GM19239 (cell line): ENCODE results near the gene INHBB.
"Not testable (repeated sequence)": the region's sequence is repeated elsewhere in the genome, so short reads cannot be mapped to it uniquely, and the experiment has no call there.

Experiments
- DNase-seq: peaks from one replicate; pipeline ENCODE4 v3.0.0; 2011; ENCODE audit warnings: low spot score; ENCODE audit not compliant: insufficient read length
- FAIRE-seq: peaks from 2 replicates; lab custom pipeline; 2011; peaks lifted over from hg19 to GRCh38; lab: Jason Lieb, UNC

The INHBB gene

DNA sequence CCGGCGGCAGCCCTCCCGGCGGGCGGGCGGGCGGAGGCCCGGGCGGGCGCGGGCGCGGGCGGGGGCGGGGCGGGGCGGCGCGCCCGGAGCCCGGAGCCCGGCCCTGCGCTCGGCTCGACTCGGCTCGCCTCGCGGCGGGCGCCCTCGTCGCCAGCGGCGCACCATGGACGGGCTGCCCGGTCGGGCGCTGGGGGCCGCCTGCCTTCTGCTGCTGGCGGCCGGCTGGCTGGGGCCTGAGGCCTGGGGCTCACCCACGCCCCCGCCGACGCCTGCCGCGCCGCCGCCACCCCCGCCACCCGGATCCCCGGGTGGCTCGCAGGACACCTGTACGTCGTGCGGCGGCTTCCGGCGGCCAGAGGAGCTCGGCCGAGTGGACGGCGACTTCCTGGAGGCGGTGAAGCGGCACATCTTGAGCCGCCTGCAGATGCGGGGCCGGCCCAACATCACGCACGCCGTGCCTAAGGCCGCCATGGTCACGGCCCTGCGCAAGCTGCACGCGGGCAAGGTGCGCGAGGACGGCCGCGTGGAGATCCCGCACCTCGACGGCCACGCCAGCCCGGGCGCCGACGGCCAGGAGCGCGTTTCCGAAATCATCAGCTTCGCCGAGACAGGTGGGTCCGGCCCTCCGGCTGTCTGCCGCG lies at the start of gene INHBB:
Gene INHBB (plus strand): TSS at position 111 of the 641 bp plus-strand sequence. CDS start 53 bp downstream, at position 164.
- DNase-seq = no peak
- FAIRE-seq = no peak

DNA sequence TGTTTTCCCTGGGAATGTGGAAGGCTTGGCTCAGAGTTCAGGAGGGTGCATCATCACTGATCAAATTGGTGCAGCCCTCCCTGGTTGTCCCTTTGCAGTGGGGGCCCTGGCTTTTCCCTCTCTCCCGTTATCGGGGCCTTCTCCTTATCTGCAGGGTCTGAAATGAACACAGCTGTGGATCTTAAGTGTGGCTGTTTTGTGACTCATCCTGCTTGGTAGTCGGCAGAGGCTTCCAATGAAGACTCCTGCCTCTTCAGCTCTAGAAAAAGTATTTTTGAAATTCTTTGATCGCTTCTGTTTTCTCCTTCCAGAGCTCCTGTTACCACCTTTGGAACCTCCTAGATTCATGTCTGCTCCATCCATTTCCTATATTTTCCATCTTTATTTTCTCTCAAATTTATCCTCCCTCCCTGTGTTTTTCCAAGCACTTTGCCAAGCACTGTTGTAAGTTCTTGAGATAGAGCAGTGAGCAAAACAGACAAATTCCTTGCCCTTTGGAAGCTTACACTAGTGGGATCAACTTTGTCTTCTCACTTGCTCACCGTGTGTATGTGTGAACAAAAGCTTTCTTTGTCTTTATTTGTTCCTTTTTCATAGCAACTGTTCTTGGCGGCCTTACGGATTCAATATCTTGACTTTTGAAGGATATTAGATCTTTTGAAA lies 47.6 kb upstream of the INHBB start:
- DNase-seq (no peak), FAIRE-seq (no peak)

DNA sequence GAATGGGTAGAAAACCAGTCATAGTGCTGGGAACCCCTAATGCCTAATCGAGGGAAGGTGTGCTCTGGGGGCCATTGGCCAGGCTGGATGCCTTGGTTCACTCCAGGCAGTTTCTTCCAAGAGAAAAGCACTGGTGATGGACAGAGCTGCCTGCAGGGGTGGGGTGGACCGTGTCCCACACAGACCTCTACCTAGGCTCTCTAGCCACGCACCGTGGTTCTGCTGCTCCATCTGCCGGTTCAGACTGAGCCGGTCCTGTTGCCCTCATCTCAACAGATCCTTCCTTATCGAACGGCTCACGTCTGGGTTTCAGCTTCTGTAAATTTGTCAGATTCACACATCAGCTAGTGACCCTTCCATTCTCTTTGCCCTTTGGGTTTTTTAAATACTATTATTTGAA lies 46.9 kb upstream of the INHBB start:
- DNase-seq (no peak), FAIRE-seq (no peak)

DNA sequence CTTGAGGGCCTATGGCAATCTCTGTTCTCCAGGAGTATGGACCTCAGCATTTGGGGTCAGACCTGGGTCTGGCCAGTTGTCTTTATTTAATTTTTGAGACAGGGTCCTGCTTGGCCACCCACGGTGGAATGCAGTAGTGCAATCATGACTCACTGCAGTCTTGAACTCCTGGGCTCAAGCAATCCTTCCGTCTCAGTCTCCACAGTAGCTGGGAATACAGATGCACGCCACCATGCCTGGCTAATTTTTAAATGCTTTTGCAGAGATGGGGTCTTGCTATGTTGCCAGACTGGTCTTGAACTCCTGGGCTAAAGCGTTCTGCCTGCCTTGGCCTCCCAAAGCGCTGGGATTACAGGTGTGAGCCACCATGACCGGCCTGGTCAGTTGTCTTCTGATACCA lies 46.4 kb upstream of the INHBB start:
- FAIRE-seq (no peak), DNase-seq (no peak)

DNA sequence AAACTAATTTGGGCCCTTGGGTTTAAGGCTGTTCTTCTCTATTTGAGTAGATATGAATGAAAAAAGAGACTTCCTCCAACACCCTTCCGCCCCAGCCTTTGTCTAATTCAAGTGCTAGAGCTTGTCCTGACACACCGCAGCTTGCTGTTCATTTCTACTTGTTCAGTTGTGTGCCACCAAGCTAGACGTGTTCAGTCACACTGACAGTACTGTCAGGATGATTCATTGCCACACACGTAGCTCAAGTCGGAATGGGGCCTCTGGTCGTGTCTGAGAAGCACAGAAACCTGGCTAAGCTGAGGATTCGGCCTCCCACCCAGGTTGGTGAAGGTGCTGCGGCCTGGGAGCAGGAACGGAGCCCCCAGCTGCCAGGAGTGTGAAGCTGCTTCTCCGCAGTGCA lies 45.6 kb upstream of the INHBB start:
- FAIRE-seq (no peak), DNase-seq (no peak)

DNA sequence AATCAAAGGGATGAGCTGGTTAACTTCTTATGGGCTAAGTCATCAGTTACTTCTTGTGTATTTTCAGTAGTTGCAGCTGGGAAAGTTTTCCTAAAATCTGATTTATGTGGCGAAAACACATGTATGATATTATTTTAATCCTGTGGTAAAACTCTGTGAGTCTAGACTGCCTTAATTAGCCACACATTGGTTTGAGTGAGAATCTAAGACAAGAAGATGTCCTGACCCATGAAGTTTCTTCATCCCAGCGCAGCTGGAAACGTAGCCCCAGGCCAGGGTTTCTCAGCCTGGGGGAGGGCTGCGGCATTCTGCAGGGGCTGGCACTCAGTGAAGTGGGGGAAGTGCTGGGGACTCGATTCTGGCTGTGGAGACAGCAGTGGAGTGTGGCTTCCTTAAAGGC lies 44.7 kb upstream of the INHBB start:
- no peak for FAIRE-seq
- DNase-seq = no peak

DNA sequence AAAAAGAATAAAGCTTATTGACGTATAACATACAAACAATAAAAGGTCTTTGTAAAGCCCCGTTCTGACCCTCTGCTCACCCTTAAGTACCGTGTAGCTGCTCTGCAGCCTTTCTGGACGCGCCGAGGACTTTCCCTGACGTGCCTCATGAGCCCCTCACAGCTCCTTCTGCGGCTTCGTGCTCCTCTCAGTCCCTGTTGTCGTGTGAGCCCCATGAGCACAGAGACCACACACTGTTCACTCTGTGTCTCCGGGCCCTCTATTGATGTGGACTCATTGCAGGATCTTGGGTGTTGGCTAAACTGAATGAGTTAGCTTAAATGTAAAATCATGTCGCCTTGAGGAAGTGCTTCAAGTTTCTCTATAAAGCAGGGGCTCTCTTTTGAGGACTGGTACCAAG lies 43.6 kb upstream of the INHBB start:
- FAIRE-seq (no peak), DNase-seq (no peak)

DNA sequence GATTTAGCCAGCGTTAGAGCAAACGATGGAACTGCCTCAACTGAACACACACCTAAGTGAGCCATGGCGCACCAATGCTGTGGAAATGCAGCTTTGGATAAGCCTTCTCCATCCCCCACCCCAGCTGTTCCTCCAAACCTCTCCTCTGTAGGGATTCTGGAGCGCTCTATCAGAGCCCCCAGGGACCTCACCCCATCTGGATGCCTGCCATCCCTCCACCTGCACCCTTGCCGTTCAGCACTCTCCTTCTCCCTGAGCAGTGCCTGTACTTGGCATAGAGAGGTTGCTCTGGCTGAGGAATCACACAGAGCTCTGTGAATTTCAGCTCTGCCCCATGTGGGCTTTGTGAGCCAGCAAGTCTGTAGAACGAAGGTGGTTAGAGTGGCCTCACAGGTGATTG lies 42.8 kb upstream of the INHBB start:
- FAIRE-seq (no peak), DNase-seq (no peak)

DNA sequence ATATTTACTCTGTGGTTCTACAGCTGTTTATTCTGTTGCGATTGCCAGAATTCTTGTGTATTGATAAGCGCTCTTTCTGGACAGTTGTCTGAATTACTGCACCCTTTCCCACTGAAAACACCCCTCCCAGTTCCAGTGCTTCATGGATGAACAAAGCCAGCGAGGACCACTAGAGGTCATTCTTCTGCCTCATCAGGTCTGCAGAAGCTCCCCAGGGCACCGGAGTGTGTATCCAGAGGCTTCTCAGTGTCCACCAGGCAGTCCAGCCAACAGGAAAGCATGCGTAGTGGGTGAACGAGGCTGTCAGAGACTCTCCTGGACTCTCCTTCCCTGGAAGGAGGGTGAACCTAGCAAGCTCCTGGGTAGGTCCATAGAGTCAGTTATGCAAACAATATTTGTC lies 40.6 kb upstream of the INHBB start:
- DNase-seq (no peak), FAIRE-seq (no peak)

DNA sequence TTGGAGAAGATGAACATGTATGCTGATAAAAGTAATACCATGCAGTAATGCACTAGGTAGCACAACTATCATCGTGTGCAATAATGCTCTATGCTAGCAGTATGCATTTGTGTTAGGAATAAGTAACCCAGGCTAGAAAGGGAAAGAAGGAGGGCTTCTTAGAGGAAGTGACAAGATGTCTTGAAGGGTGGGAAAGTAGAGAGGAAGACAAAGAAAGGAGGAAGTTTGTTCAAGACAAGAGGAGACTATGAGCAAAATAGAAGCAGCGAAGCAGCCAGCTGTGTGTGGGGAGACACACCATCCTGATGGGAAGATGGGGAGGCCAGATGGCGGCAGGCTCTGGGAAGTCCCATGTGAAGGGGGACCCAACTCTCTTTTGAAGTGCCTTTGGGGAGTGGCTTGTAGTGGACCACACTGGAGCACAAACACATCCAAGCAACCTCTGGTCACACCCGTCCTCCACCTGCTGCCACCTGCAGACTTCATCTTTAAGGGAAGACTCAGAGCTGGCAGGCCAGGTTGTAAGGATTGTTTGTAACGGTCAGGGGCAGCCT lies 39.9 kb upstream of the INHBB start:
- no peak for FAIRE-seq
- DNase-seq = no peak

DNA sequence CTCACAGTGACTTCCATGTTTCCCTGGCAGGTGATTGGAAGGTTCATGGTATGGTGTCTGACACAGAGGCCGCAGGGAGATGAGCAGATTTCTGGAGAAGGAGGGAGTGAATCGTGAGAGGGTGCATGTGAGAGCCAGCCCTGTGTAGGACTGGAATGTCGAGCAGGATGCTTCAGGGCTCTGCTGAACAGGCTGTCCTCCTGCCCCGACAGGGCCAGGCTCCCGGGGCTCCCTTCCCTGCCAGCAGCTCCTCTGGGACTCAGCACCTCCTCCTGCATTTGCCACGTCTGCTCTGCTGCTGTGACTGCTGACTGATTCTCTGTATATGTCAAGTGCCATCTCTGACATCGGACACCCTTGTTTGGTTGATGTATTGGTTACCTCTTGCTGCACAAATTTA lies 38.5 kb upstream of the INHBB start:
- DNase-seq (no peak), FAIRE-seq (no peak)

DNA sequence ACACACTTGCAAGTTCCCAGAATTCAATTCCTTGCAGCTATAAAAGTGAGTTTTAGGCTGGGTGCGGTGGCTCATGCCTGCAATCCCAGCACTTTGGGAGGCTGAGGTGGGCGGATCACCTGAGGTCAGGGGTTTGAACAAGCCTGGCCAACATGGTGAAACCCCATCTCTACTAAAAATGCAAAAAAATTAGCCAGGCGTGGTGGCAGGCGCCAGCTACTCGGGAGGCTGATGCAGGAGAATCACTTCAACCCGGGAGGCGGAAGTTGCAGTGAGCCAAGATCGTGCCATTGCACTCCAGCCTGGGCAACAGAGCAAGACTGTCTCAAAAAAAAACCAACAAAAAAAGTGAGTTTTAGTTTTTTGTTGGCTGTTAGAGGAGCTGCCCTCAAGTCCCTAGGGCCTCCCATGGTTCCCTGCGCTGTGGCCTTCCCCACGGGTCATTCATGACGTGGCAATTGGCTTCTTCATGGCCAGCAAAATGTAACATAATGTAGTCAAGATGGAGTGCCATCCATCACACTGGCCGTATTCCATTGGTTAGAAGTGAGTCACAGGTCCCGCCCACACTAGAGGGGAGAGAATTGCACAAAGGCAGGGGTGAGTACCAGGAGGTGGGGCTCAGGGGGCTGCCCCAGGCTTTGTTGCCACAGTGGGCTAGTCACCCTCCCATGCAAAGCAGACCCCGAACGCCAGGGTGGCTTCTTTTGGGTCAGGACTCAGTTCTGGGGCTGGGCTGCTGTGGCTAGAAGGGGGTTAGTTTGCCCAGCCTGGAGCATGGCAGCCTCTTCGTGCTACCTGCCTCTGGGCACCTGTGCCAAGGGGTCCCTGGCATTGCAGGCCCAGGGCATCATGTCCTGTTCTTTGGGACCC lies 37.7 kb upstream of the INHBB start:
- FAIRE-seq (no peak), DNase-seq (no peak)

DNA sequence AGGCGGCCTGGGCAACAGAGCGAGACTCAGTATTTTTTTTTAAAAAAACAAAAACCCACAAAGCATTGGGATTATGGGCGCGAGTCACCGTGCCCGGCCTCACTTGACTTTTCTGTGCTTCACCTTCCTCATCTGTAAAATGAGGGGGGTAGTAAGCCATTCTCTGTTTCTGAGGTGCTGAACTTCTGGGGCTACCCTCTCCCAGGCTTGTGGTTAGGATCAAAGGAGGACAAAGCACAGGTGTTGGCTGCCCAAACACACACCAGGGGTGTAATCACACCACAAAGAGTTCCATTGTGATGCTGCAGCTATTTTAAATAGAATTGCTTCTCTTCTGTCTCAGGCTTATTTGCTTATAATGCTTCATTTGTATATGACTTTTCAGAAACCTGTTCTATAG lies 35.8 kb upstream of the INHBB start:
- no peak for DNase-seq
- no peak for FAIRE-seq

DNA sequence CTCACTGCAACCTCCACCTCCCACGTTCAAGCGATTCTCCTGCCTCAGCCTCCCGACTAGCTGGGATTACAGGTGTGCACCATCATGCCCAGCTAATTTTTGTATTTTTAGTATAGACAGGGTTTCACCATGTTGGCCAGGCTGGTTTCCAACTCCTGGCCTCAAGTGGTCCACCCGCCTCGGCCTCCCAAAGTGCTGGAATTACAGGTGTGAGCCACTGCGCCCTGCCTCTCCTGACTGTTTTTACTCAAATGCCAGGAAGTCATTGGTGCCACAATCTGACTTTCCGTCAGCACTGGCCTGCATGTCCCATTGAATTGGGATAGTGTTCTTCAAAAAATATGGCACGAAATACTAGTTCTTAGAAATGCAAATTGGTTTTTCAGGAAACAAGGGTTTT lies 35.1 kb upstream of the INHBB start:
- not testable (repeated sequence) for DNase-seq, FAIRE-seq

DNA sequence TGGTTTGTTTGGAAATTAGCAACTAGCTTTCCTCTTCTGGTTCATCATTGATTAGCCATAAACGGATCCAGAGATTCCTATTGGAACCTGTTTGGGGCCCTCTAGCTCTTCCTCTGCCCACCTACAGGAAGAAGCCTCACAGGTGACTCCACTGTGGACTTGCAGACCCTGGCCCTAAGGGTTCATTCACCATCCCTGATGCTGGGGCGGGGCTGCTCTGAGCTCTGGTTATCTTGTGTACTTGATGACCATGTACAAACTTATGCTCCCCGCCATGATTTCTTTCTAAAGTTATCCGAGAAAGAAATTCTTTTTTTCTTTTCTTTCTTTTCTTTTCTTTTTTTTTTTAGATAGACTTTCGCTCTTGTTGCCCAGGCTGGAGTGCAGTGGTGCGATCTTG lies 33.9 kb upstream of the INHBB start:
- FAIRE-seq = no peak
- DNase-seq = no peak

DNA sequence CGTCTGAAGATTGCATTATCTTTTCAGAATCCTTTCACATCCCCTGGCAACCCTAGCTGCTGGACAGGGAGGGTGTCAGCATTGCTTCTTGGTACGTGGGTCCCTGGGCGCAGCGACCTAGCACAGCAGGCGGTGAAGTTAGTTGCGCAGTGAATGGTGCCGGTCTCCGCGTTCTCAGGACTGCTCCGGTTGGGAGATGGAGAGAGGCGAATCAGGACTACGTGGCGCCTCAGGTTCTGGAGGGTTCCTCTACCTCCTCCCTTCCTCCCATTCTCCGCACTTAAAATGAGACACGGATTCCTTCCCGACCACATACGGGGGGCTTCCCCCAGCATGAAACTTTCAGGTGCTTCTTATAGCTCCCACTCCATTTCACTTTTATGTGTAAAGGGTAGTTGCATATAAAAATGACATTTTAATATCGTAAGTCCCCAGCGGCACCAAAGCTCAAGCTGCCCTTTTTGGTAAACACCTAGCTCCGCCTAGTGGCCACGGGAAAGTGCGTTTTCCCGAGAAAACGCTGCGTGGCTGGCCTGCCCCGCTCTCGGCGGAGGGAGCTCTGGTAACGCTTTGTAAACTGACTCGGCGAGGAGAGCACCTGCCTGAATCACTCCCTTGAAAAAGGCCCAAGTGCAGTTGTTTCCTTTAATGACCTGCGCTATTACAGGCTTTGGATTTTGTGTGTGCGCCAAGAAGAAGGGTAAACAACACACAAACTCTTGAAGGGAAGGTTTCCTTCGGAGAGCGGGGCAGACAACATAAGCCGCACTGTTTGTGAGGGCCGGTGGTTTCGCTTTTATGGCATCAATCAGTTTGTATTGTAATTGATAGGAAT lies 32.9 kb upstream of the INHBB start:
- FAIRE-seq (peak; percentile 91), DNase-seq (peak; percentile 67)

DNA sequence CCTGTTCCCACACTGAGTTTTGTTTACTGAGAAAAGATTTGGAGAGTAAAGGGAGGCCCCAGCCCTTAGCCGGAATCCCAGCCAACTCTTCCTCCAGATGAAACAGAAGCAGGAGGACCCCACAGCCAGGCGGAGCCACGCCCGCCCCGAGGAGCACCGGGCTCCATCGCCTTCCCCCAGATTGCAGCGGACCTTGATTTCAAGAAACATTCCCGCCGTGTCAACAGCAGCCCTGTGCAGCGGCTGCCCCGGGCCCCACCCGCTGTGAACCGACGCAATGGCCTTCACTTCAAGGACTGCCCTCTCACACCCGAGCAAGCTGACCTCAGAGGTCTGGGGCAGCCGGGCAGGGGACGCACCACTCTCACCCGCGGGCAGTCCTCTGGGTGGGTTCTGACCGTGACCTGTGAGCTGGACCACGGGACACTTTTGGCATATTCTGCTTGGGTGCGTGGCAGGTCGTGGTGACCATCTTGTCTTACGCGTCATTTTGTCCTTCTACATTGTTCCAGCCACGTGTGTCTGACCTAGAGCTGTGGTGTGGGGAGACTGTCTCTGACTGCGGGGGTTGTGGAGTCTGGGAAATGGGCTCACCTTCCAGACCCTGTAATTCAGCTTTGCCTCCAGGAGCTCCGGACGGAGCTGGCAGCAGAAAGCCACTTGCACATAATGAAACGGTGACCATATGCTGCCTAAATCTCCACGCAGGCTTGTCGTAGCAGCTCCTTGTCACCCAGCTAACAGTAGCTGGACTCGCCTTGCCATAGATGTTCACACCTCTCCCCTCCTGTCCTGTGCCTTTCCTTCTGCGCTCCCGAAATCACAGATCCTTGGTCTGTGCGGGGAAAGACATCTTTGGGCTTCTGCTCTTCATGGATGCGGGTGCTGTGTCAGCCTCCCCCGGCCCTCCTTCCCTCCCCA lies 32.0 kb upstream of the INHBB start:
- FAIRE-seq = no peak

DNA sequence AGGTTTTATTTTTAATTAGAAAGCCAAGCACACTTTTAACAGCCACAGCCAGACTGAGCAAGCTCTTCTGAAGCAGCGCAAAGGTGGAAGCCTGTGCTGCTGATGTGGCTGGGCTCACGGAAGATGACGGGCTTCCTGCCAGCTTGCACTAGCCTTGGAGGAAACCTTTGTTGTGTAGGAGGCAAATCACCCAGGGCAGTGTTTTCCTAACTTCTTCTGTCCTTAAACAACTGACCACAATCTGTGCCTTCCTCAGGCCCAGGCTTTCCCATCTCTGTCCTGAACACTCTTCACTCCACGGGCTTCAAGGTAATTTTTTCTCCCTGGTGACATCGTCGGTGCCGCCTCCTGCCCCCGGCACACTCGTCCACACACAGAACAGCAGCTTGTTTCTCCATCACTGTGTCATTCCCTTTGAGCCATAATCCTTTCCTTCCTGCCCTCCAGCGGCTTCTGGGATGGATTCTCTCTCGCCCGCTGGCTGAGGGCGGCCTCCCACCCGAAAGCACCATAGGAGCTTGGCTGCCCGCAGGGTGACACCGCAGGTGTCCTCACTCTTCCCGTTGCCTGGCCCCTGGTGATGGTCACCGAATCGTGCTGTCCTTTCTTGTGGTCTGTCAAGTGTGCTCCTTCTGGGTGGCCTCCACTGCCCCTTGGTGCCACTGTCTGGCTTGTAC lies 31.1 kb upstream of the INHBB start:
- FAIRE-seq (no peak), DNase-seq (no peak)

More for the DNA sequence above, 32.0 kb upstream of the INHBB start:
- DNase-seq = no peak
